ENCODE data around the gene EPHA3. TPM values are rescaled to one million over a fixed set of nuclear protein-coding genes. Genes with fewer than 3 reads are reported as not detected.

Gene EPHA3
- polyA plus RNA-seq, 1 donor from 2014 or later: 33.0 TPM

DNA sequence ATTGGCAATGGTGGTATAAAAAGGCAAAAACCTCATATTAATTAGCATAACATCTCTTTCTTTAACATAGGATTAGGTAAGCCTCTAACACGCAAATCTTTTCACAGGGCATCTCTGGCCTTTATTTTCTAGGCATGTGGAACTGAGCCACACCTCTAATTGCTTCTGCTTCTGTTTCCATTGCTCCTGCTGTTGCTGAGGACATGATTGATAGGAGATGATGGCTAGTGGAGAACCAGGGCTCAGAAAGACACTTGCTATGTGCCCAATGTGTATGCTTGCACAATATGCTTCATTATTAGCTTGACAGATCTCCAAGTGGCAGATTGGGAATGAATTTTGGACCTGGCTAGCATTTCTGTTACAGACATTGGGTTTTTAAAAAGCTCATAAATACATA is 114.5 kb downstream of the EPHA3 start:
- Histone ChIP-seq H3K27me3 (ENCODE audit: insufficient read depth, low read depth, low read length) (no peaks in the 10 kb centered on the region), H3K27ac (ENCODE audit: low read length) (no peak overlapping the region), H3K79me2 (replicated peaks; ENCODE audit: insufficient read depth, low read length) (peaks cover 5% of the 10 kb centered on the region), H3K9me2 (ENCODE audit: insufficient read depth, low read length) (no peaks in the 10 kb centered on the region), H2AFZ (ENCODE audit: low read depth, low read length) (no peak overlapping the region), H3K9me3 (ENCODE audit: low read length) (no peaks in the 10 kb centered on the region), H3K4me3 (ENCODE audit: low read length) (no peak overlapping the region), H3K4me2 (ENCODE audit: low read length) (no peak overlapping the region), H3K9ac (ENCODE audit: low read length) (no peak overlapping the region), H3K36me3 (ENCODE audit: insufficient read depth, low read length) (no peaks in the 10 kb centered on the region), H3F3A (ENCODE audit: insufficient read depth, low read length, poor library complexity, severe bottlenecking) (no peaks in the 10 kb centered on the region), H4K20me1 (ENCODE audit: insufficient read depth) (no peaks in the 10 kb centered on the region)
- TF ChIP-seq SMC3 (conservative IDR thresholded peaks at IDR 0.05; ENCODE audit: poor library complexity) (no peak), EZH2 (IDR thresholded peaks at IDR 0.05; ENCODE audit: borderline replicate concordance, insufficient read depth, low read length, poor library complexity, severe bottlenecking) (no peak), MXI1 (conservative IDR thresholded peaks at IDR 0.05; ENCODE audit: poor library complexity, severe bottlenecking) (no peak), TAF1 (IDR thresholded peaks at IDR 0.05; ENCODE audit: low read depth) (no peak), EP300 (conservative IDR thresholded peaks at IDR 0.05; ENCODE audit: poor library complexity, severe bottlenecking) (no peak)
- TF ChIP-seq, protein P1, sequence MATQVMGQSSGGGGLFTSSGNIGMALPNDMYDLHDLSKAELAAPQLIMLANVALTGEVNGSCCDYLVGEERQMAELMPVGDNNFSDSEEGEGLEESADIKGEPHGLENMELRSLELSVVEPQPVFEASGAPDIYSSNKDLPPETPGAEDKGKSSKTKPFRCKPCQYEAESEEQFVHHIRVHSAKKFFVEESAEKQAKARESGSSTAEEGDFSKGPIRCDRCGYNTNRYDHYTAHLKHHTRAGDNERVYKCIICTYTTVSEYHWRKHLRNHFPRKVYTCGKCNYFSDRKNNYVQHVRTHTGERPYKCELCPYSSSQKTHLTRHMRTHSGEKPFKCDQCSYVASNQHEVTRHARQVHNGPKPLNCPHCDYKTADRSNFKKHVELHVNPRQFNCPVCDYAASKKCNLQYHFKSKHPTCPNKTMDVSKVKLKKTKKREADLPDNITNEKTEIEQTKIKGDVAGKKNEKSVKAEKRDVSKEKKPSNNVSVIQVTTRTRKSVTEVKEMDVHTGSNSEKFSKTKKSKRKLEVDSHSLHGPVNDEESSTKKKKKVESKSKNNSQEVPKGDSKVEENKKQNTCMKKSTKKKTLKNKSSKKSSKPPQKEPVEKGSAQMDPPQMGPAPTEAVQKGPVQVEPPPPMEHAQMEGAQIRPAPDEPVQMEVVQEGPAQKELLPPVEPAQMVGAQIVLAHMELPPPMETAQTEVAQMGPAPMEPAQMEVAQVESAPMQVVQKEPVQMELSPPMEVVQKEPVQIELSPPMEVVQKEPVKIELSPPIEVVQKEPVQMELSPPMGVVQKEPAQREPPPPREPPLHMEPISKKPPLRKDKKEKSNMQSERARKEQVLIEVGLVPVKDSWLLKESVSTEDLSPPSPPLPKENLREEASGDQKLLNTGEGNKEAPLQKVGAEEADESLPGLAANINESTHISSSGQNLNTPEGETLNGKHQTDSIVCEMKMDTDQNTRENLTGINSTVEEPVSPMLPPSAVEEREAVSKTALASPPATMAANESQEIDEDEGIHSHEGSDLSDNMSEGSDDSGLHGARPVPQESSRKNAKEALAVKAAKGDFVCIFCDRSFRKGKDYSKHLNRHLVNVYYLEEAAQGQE (IDR thresholded peaks at IDR 0.05; ENCODE audit: borderline replicate concordance): no peak

DNA sequence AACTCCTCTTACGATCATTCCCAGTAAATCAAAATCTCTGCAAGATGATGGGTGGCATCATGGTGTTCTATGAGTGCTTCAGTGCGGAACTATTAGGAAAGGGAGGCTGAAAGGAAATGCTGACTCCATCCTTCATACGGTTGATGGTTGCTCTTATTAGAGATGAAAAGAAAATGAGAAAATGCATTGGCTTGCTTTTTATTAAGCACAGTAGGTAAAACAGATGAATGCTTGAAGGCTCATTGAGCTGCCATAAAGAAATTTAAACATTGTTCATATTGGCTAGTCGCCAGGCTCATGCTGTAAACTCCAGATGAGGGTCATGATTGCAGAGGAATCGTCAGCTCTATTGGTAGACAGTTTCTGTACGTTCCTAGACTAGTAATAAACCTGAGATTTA is 115.8 kb downstream of the EPHA3 start:
- no peaks in the 10 kb centered on the region for H4K20me1 ChIP-seq (ENCODE audit: insufficient read depth)
- H3K36me3 ChIP-seq (ENCODE audit: insufficient read depth, low read length): no peaks in the 10 kb centered on the region
- TF ChIP-seq MXI1 (conservative IDR thresholded peaks at IDR 0.05; ENCODE audit: poor library complexity, severe bottlenecking): no peak
- TF ChIP-seq, protein P1 (IDR thresholded peaks at IDR 0.05; ENCODE audit: borderline replicate concordance): peak; percentile 52
- TF ChIP-seq TAF1 (IDR thresholded peaks at IDR 0.05; ENCODE audit: low read depth): no peak
- TF ChIP-seq EP300 (conservative IDR thresholded peaks at IDR 0.05; ENCODE audit: poor library complexity, severe bottlenecking): peak; percentile 47
- H3K27me3 ChIP-seq (ENCODE audit: insufficient read depth, low read depth, low read length): no peaks in the 10 kb centered on the region
- no peaks in the 10 kb centered on the region for H3F3A ChIP-seq (ENCODE audit: insufficient read depth, low read length, poor library complexity, severe bottlenecking)
- H3K4me3 ChIP-seq (ENCODE audit: low read length): no peak overlapping the region
- no peaks in the 10 kb centered on the region for H3K9me2 ChIP-seq (ENCODE audit: insufficient read depth, low read length)
- no peak overlapping the region for H3K4me2 ChIP-seq (ENCODE audit: low read length)
- no peak overlapping the region for H3K27ac ChIP-seq (ENCODE audit: low read length)
- H3K9ac ChIP-seq (ENCODE audit: low read length): no peak overlapping the region
- no peak overlapping the region for H2AFZ ChIP-seq (ENCODE audit: low read depth, low read length)
- no peaks in the 10 kb centered on the region for H3K9me3 ChIP-seq (ENCODE audit: low read length)
- peaks cover 5% of the 10 kb centered on the region for H3K79me2 ChIP-seq (replicated peaks; ENCODE audit: insufficient read depth, low read length)
